Tibial nerve (tissue), 4 donors: Measurements from ENCODE around the gene PECR.

ENCODE experiments used
- EP300 ChIP-seq, 2 donors: sonication (generic); formaldehyde crosslinking; IDR thresholded peaks; one replicate each; pipeline ENCODE4 v1.6.1; 2017; ENCODE audit warnings: antibody characterized with exemption in 2 of 2, mild to moderate bottlenecking in 1 of 2
- POLR2A ChIP-seq, 2 donors: fragments of 450-650 bp; IDR thresholded peaks; one replicate each; pipeline ENCODE4 v1.6.1; 2017; ENCODE audit warnings: antibody characterized with exemption in 2 of 2, mild to moderate bottlenecking in 2 of 2, moderate library complexity in 2 of 2
- TF ChIP-seq, protein P1 (sequence below), 5 experiments: fragments of 200-600 bp in 3 of 5; fragments of 450-650 bp in 2 of 5; sonication (generic) in 3 of 5; IDR thresholded peaks; one replicate each; pipeline ENCODE4 v1.5.1; 2016 to 2019; ENCODE audit warnings: antibody characterized with exemption in 5 of 5, mild to moderate bottlenecking in 3 of 5, moderate library complexity in 2 of 5

- TF ChIP-seq, protein P1, sequence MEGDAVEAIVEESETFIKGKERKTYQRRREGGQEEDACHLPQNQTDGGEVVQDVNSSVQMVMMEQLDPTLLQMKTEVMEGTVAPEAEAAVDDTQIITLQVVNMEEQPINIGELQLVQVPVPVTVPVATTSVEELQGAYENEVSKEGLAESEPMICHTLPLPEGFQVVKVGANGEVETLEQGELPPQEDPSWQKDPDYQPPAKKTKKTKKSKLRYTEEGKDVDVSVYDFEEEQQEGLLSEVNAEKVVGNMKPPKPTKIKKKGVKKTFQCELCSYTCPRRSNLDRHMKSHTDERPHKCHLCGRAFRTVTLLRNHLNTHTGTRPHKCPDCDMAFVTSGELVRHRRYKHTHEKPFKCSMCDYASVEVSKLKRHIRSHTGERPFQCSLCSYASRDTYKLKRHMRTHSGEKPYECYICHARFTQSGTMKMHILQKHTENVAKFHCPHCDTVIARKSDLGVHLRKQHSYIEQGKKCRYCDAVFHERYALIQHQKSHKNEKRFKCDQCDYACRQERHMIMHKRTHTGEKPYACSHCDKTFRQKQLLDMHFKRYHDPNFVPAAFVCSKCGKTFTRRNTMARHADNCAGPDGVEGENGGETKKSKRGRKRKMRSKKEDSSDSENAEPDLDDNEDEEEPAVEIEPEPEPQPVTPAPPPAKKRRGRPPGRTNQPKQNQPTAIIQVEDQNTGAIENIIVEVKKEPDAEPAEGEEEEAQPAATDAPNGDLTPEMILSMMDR (IDR thresholded peaks at IDR 0.05) = no peak
- no peak for TF ChIP-seq EP300 (IDR thresholded peaks at IDR 0.05)
- no peak for TF ChIP-seq POLR2A (IDR thresholded peaks at IDR 0.05)
These were observed 21.6 kb upstream of the PECR start for GRCh38 chr2:216103213-216103612.
